HFFc6 (cell line): ENCODE measurements around the gene RHBDD2. TPM values are rescaled to one million over a fixed set of nuclear protein-coding genes. Genes with fewer than 3 reads are reported as not detected.
"Not testable (repeated sequence)": the region's sequence is repeated elsewhere in the genome, so short reads cannot be mapped to it uniquely, and the experiment has no call there.

ENCODE experiments used
- DNase-seq: peaks from one replicate; pipeline ENCODE4 v3.0.0-alpha.2; 2018
- H3K27ac Mint-ChIP-seq: 2 replicates; pipeline ENCODE4 v1.8.0; 2020; ENCODE audit warnings: mild to moderate bottlenecking, mixed read lengths
- H3K27me3 Mint-ChIP-seq: 2 replicates; pipeline ENCODE4 v1.8.0; 2021; ENCODE audit warnings: mild to moderate bottlenecking, moderate library complexity, mixed read lengths; ENCODE audit not compliant: insufficient read depth
- H3K36me3 Mint-ChIP-seq: 2 replicates; pipeline ENCODE4 v1.8.0; 2021; ENCODE audit warnings: low read depth, mixed read lengths
- H3K4me1 Mint-ChIP-seq: 2 replicates; pipeline ENCODE4 v1.8.0; 2020; ENCODE audit warnings: low read depth, mixed read lengths
- H3K4me3 Mint-ChIP-seq: 2 replicates; pipeline ENCODE4 v1.8.0; 2020; ENCODE audit warnings: mild to moderate bottlenecking, moderate library complexity, mixed read lengths
- H3K9me3 Mint-ChIP-seq: 2 replicates; pipeline ENCODE4 v1.8.0; 2020; ENCODE audit warnings: mild to moderate bottlenecking, mixed read lengths
- CTCF ChIP-seq: fragments of 200-600 bp; sonication (generic); IDR thresholded peaks from 2 replicates; pipeline ENCODE4 v1.5.0; 2021; ENCODE audit warnings: antibody characterized with exemption, mild to moderate bottlenecking
- total RNA-seq, 6 experiments: library from RNA; stranded (reverse); fragmentation: NEBNext Ultra II Directional; extraction: Animal tissue kit (Norgen Biotek cat#: 25700); gene quantifications; 2 replicates in 1 of 6; 3 replicates in 5 of 6; pipeline ENCODE4 v1.2.3, GENCODE V29; 2021

Gene RHBDD2
- total RNA-seq, 6 experiments from 2014 or later = 44.1 to 57.3 (median 47.3) TPM

GRCh38 chr7:75840029-75840428, 38.8 kb upstream of the RHBDD2 start:
- H3K36me3 Mint-ChIP-seq = no peaks in the 10 kb centered on the region

GRCh38 chr7:75842836-75843446, 35.9 kb upstream of the RHBDD2 start:
- DNase-seq = peak; percentile 83
- H3K27me3 Mint-ChIP-seq = peaks cover 14% of the 10 kb centered on the region
- TF ChIP-seq CTCF = no peak
- peak overlapping the region; percentile 71 for H3K27ac Mint-ChIP-seq
- H3K9me3 Mint-ChIP-seq = no peaks in the 10 kb centered on the region
- H3K4me1 Mint-ChIP-seq = peaks cover 18% of the 10 kb centered on the region
- H3K36me3 Mint-ChIP-seq = no peaks in the 10 kb centered on the region
- peak overlapping the region; percentile 70 for H3K4me3 Mint-ChIP-seq

More at GRCh38 chr7:75840029-75840428, 38.8 kb upstream of the RHBDD2 start:
- peaks cover 16% of the 10 kb centered on the region for H3K27me3 Mint-ChIP-seq
- no peak overlapping the region for H3K4me3 Mint-ChIP-seq
- H3K9me3 Mint-ChIP-seq = no peaks in the 10 kb centered on the region
- H3K27ac Mint-ChIP-seq = no peak overlapping the region
- H3K4me1 Mint-ChIP-seq = peaks cover 18% of the 10 kb centered on the region
- TF ChIP-seq CTCF = no peak
- no peak for DNase-seq

- Mint-ChIP-seq H3K4me1 (peaks cover 18% of the 10 kb centered on the region), H3K27ac (no peak overlapping the region)
- TF ChIP-seq CTCF = no peak
These were observed 35.2 kb upstream of the RHBDD2 start for GRCh38 chr7:75843613-75844116.

GRCh38 chr7:75844158-75844557, 34.7 kb upstream of the RHBDD2 start:
- Mint-ChIP-seq H3K4me1 (peaks cover 18% of the 10 kb centered on the region), H3K27me3 (peaks cover 9% of the 10 kb centered on the region), H3K36me3 (no peaks in the 10 kb centered on the region), H3K4me3 (no peak overlapping the region), H3K27ac (no peak overlapping the region), H3K9me3 (no peaks in the 10 kb centered on the region)
- DNase-seq = no peak
- TF ChIP-seq CTCF = no peak

More at GRCh38 chr7:75843613-75844116, 35.2 kb upstream of the RHBDD2 start:
- H3K4me3 Mint-ChIP-seq = no peak overlapping the region
- H3K9me3 Mint-ChIP-seq = no peaks in the 10 kb centered on the region
- H3K36me3 Mint-ChIP-seq = no peaks in the 10 kb centered on the region
- H3K27me3 Mint-ChIP-seq = peaks cover 10% of the 10 kb centered on the region
- DNase-seq = no peak

GRCh38 chr7:75845132-75845531, 33.7 kb upstream of the RHBDD2 start:
- H3K36me3 Mint-ChIP-seq, H3K27ac Mint-ChIP-seq: not testable (repeated sequence)
- H3K4me1 Mint-ChIP-seq = peaks cover 18% of the 10 kb centered on the region

GRCh38 chr7:75847707-75848106, 31.1 kb upstream of the RHBDD2 start:
- DNase-seq = no peak
- peaks cover 12% of the 10 kb centered on the region for H3K4me1 Mint-ChIP-seq
- no peak for TF ChIP-seq CTCF
- H3K36me3 Mint-ChIP-seq = no peaks in the 10 kb centered on the region
- no peak overlapping the region for H3K4me3 Mint-ChIP-seq
- H3K27ac Mint-ChIP-seq = no peak overlapping the region
- H3K9me3 Mint-ChIP-seq = no peaks in the 10 kb centered on the region
- H3K27me3 Mint-ChIP-seq = peaks cover 9% of the 10 kb centered on the region

More at GRCh38 chr7:75845132-75845531, 33.7 kb upstream of the RHBDD2 start:
- H3K4me3 Mint-ChIP-seq, DNase-seq, H3K9me3 Mint-ChIP-seq, H3K27me3 Mint-ChIP-seq: not testable (repeated sequence)
